G401.6 (cell line): ENCODE data around the gene GNAO1.
"Not testable (repeated sequence)": the region's sequence is repeated elsewhere in the genome, so short reads cannot be mapped to it uniquely, and the experiment has no call there.

ENCODE experiments used
- FAIRE-seq: peaks from 2 replicates; lab custom pipeline; 2012; peaks lifted over from hg19 to GRCh38; lab: Jason Lieb, UNC

The GNAO1 gene

DNA sequence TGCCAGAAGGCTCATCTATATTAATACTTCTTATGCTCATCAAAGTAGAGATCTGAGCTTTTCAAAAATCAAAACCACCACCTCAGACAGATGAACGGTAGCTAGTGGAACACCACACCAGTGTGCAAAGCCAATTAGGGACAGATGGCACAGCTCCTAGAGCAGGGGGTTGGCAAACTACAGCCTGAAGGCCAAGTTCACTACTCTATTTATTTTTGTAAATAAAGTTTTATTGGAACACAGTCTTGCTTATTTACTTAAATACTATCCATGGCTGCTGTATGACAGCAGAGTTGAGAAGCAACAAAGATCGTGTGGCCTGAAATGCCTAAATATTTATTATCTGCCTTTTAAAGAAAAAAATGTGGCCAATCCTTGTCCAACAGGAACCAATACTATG is 177.3 kb downstream of the GNAO1 start:
- FAIRE-seq: no peak

DNA sequence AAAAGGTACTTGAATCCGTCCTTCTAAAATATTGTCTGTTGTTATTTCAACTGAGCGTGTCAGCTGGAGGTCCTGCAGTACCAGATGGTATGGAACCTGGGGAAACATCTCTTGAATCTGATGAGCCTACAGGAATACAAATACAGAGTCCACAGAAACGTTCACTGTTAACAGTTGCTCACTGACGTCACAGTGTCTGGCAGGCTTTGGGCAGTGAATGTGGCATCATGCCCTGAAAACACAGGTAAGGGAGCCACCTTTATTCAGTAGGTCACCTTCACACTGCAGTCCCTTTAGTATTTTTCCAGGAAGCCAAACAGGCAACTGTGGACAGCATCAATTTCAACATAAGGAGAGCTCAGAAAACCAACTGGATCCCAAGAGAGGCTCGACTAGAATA is 177.9 kb downstream of the GNAO1 start:
- no peak for FAIRE-seq

DNA sequence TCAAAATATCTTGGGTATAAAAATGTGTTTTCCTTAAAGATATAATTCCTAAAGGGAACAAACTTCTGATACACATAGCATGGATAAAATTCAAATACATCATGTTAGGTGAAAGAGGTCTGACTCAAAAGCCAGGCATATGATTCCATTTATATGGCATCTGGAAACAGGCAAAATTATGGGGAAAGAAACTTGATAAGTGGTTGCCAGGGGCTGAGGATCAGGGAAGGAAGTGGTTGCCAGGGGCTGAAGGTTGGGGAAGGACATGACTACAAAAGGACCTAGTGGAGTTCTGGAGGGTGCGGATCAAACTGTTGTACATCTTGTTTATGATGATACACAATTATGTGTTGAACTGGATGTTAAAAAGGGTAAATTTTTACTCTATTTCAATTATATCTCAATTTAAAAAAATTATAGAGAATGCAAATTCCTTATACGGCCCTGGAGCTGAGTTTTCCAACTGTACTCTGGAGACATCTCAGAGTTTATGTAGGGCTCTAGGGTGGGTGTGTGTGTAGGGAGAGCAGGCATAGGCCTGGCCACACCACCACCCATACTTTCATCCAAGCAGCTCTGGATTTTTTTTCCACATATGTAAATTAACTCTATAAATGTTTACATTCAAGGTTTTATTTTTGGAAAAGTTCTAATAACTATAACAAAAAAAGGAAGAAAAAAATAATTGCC is 179.0 kb downstream of the GNAO1 start:
- no peak for FAIRE-seq

DNA sequence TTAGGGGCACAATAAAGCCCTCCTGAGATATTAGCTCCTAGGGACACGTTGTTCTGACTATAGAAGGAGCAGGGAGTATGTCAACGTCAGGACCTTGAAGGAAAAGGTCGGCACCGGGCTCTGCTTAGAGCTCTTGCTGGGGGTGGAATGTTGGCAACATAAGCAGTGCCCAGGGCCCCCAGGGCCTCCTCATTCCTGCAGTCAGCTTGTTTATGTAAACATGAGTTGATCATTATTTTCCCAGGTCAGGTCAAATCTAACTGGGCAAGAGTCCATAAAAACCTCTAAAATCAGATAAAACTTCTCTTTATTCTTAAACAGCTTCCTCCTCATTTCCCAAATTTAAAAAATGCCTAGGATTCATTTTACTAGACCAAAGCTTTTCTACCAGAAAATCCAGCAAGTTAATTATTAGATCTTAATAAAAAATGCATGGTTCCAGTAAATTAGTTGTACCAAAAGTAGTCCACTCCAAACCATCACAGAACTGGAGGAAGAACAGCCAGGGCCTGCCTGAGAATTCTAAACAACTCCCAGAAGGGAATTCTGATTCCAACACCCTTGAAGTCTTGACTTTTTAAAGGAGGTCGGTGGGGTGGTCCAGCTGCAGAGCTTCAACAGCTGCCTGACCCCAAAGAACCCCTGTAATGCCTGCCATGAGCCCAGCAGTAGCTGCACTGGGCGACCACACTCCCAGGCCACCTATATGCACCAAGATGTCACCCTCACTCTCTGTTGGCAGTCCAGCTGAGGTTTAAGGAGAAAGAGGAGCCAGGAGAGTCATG is 179.8 kb downstream of the GNAO1 start:
- no peak for FAIRE-seq

DNA sequence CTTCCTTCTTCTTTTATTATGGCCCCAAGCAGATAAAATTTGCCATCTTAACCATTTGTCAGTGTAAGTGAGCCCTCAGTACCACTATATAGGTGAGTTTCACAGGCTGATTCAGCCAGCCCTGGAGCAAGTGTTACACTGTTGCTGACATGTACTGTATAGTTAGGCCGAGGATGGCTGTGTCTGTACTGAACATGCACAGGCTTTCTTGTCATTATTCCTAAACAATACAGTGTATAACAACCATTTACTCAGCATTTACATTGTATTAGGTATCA is 180.3 kb downstream of the GNAO1 start:
- no peak for FAIRE-seq

DNA sequence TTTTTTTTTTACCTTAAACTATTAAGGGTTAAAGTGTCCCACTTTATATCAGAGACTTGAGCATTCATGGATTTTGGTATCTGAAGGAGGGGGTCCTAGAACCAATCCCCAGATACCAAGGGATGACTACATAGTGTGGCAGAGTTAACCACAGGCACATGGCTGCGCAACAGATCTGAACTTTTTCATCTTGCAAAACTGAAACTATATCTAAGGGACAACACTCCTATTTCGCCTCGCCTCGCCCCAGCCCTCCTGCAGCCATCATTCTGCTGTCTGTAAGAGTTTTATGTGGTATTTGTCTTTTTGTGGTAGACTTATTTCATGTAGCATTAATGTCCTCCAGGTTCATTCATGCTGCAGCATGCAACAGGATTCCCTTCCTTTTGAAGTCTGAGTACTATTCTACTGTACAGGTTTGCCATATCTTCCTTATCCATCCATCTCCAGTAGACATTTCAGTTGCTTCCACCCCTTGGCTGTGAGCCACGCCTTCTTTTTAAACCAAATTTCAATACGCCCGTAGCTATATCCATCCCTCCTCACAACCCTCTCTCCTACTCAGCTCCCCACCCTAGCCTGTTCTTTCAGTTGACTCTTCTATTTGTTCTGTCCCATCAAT is 180.8 kb downstream of the GNAO1 start:
- FAIRE-seq: no peak

DNA sequence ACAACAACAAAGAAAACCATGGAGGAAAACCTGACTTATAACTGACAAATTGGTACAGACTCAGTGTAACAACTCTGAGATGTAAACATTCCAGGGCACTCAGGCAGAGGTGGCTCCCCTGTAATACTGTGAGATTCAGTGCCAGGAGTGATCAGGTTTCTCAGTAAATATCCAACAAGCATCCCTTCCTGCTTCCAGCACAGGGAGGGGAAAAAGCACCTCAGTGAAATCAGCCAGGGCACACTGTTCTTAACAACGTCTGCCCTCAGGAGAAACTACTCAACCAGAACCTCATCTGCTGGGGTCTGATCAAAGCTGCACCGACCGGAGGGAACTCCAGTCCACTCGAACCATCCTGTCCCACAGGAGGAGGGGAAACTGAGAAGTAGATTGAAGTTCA is 181.7 kb downstream of the GNAO1 start:
- no peak for FAIRE-seq

DNA sequence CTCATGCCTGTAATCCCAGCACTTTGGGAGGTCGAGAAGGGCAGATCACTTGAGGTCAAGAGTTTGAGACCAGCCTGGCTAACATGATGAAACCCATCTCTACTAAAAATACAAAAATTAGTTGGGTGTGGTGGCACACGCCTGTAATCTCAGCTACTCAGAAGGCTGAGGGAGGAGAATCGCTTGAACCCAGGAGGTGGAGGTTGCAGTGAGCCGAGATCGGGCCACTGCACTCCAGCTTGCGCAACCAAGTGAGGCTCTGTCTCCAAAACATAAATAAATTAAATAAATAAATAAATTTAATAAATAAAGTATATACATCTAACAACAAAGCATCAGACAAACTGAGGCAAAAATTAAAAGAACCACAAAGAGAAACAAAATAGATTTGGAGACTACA is 184.5 kb downstream of the GNAO1 start:
- not testable (repeated sequence) for FAIRE-seq

DNA sequence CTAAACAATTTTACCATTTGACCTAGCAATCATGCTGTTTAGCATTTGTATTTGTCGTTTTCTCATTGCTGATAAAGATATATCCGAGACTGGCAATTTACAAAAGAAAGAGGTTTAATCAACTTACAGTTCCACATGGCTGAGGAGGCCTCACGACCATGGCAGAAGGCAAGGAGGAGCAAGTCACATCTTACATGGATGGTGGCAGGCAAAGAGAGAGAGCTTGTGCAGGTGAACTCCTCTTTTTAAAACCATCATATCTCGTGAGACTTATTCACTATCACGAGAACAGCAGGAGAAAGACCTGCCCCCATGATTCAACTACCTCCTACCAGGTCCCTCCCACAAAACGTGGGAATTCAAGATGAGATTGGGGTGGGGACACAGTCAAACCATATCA is 187.8 kb downstream of the GNAO1 start:
- FAIRE-seq: not testable (repeated sequence)

DNA sequence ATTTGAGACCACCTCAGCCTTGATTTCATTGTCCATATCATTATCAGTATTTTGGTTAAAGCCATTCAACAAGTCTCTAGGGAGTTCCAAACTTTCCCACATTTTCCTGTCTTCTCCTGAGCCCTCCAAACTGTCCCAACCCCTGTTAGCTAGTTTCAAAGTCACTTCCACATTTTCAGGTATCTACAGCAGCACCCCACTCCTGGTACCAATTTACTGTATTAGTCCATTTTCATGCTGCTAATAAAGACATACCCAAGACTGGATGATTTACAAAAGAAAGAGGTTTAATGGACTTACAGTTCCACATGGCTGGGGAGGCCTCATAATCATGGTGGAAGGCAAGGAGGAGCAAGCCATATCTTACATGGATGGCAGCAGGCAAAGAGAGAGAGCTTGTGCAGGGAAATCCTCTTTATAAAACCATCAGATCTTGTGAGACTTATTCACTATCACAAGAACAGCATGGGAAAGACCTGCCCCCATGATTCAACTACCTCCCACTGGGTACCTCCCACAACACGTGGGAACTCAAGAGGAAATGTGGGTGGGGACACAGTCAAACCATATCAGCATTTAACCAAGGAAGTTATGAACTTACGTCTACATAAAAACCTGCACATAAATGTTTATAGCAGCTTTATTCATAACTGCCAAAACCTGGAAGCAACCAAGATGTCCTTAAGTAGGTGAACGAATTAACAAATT is 189.6 kb downstream of the GNAO1 start:
- not testable (repeated sequence) for FAIRE-seq

DNA sequence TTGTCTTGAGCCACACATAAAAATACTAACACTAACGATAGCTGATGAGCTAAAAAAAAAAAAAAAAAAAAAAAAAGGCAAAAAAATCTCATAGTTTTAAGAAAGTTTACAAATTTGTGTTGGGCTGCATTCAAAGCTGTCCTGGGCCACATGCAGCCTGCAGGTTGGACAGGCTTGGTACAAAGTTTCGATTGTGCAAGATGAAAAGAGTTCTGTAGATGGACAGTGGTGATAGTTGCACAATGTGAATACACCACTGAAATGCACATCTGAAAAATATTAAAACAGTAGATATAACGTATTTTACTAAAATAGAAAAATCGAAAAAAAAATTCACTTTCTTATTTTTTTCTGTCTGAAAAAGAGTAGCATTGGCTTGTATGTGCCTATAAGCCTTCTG is 191.2 kb downstream of the GNAO1 start:
- FAIRE-seq: no peak

DNA sequence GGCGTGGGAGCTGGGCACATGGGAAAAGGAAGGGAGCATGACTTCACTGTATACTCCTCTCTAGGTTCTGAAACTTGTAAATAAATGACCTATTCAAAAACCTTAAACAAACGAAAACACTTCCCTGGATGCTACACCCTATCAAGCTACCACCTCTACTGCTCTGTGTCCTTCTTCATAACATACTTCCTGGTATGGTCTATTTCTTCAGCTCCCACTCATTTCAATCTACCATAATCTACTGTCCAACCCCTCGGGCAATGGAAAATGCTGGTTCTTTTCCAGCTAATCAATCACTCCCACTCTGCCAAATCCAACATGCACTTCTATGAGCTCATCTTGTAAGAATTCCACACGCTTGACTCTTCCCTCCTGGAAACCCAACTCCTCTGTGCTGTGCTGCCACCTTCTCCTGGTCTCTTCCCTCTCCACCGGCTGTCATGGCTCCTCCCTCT is 191.6 kb downstream of the GNAO1 start:
- FAIRE-seq: no peak

DNA sequence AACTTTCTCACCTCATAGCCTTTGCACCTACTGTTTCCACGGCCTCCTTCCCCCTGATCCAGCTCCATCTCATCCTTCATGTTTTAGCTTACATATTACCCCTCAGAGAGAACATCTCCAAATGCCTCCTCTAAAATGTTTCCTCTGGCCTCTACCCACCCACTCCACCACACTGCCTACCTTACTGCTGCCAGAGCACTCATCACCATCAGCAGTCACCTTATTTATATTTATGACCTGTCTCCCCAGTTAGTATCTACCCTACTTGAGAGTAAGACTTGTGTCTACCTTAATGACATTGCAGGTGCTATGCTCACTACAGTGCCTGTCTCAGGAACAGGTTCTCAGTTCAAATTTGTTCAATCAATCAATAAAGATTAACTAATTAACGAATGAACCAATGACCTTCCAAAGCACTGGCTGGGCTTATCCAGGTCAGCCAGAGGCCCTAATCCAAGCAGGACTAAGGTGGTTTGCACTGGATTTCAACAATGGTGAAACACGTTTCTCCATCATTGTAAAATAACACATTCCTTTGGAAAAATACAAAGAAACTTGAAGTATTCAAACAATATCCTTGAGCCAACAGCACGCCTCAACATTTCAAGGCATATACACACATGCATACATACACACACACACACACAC is 192.9 kb downstream of the GNAO1 start:
- no peak for FAIRE-seq

DNA sequence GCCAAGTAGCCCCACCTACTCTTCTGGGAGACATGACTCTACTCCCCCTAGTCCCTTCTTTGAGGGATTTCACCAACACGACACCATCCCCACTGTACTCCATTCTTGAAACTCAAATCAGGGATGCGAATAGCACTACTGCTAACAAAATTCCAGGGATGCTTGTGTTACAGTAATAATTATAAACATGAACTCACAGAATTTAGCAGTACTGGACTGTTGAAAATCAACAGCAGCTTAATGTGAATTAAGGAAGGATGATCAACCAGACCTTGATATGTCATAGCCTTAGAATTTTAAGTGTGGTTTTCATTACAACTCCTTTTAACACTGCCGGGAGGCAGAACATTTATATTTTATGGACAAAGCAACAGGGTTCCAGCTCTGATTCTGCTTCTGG is 196.1 kb downstream of the GNAO1 start:
- FAIRE-seq: no peak

DNA sequence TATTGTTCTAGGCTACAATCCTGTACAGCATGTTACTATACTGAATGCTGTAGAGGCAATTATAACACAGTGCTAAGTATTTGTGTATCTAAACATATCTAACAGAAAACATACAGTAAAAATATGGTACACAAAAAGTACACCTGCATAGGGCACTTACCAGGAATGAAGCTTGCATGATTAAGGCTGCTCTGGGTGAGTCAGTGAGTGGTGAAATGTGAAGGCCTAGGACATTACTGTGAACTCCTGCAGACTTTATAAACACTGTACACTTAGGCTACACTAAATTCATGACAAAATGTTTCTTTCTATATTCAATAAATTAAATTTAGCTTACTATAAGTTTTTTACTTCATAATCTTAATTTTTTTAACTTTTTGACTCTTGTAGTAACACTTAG is 196.9 kb downstream of the GNAO1 start:
- no peak for FAIRE-seq

DNA sequence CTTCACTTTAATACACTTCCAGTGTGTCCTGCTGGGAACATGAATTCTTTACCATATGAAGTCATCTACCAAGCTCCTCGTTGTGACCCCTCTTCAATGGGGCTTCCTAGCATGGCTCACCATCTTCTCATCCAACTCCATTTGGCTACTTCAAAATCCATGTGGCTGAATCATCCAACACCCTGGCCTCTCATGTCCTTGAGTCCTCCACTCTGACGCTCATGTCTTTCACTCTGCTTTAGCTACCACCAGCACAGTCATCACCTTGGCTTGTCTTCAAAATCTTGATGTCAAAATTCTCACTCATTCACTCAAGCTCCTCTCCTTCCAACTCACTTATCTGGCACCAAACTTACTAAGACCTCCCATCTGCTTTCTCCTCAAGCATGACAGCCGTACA is 198.3 kb downstream of the GNAO1 start:
- FAIRE-seq: no peak

DNA sequence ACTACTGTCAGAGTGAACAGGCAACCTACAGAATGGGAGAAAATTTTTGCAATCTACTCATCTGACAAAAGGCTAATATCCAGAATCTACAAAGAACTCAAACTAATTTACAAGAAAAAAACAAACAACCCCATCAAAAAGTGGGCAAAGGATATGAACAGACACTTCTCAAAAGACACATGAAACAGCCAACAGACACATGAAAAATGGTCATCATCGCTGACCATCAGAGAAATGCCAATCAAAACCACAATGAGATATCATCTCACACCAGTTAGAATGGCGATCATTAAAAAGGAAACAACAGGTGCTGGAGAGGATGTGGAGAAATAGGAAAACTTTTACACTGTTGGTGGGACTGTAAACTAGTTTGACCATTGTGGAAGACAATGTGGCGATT is 205.4 kb downstream of the GNAO1 start:
- not testable (repeated sequence) for FAIRE-seq

DNA sequence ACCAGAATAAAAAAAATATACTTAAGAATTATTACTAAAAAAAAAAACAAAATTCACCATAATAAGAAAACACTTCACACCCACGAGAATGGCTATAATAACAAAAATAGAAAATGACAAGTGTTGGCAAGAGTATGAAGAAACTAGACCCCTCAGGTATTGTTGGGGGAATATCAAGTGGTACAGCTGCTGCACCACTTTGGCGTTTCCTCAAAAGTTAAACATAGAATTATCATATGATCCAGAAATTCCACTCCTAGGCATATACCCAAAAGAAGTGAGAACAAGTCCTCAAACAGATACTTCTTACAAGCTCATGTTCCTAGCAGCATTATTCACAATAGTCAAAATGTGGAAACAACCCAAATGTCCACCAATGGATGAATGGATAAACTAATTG is 207.8 kb downstream of the GNAO1 start:
- peak; percentile 36 for FAIRE-seq

DNA sequence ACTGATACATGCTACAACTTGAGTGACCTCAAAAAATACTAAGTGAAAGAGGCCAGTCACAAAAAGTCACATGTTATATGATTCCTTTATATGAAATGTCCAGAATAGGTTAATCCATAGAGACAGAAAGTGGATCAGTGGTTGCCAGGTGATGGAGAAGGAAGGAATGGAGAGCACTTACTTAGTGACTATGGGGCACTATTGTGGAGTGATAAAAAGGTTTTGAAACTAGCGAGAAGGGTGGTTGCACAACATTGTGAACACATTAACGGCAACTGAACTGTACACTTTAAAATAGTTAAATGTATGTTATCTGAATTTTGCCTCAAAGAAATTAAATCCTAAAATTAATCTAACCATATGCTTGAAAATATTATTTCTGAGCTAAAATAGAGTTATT is 208.2 kb downstream of the GNAO1 start:
- no peak for FAIRE-seq

DNA sequence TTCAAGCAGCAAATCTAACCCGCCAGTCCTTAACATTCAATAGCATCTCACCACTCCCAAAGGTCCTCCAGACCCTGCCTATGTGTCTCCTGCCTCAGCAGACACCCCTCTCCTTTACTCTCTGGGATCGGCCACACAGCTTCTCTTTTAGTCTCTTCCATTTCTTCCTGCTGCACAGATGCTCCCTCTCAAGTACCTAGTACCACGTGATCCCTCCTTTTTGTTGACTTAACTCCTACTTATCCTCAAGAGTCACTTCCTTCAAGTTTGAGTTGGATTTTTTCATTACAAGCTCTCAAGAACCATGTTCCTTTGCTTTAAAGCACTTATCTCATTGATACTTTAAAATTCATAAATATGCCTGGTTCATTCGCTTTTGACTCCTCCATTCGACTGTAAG is 209.2 kb downstream of the GNAO1 start:
- FAIRE-seq: no peak

DNA sequence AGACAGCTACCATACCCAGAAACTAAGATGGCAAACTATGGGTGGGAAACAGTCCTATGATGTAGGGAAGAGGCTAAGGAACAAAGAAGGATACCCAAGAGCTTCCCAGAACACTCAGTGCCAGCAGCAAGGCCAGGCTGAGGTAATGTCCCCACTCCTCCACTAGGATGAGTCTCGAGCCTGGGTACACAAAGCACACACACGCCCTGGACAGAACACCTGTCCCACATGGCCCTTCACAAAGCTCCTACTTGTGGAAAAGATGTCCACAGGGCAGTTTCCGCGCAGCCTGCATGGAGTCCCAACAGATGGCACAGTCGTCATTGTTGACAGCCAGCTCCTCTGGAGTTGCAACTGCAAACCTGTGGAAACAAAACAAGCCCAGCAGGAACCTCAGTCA is 210.2 kb downstream of the GNAO1 start:
- no peak for FAIRE-seq

DNA sequence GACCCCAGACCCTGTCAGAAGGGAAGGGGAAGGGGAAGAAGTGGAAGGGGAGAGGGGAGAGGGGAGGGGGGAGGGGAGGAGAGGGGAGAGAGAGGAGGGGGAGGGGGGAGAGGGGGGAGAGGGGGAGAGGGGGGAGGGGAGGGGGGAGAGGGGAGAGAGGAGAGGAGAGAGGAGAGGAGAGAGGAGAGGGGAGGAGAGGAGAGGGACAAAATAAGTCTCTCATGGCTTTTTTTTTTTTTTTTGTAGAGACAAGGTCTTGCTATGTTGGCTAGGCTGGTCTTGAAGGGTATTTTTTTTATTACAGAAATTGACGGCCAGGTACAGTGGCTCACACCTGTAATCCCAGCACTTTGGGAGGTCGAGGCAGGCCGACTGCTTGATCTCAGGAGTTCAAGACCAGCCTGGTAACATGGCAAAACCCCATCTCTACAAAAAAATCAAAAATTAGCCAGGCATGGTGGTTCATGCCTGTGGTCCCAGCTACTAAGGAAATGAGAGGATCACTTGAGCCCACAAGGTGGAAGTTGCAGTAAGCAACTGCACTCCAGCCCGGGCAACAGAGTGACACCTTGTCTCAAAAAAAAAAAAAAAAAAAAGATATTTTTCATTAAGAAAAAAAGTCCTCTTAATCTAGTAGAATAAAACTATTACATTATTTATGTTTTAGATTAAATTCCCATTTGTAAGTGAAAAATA is 214.8 kb downstream of the GNAO1 start:
- FAIRE-seq: no peak
